NCI-H1930 (cell line): Measurements from ENCODE around the gene TFPI.
"Not testable (repeated sequence)": the region's sequence is repeated elsewhere in the genome, so short reads cannot be mapped to it uniquely, and the experiment has no call there.

Experiments used
- DNase-seq, 2 experiments: peaks; one replicate each; lab custom pipeline; 2025; lab: John Stamatoyannopoulos, UW

The TFPI gene

GRCh38 chr2:187554011-187554703, at the start of gene TFPI:
TSS of gene TFPI (minus strand) at chr2:187554435. CDS start at chr2:187503768, 50,667 bp downstream.
- no peak for DNase-seq

DNA sequence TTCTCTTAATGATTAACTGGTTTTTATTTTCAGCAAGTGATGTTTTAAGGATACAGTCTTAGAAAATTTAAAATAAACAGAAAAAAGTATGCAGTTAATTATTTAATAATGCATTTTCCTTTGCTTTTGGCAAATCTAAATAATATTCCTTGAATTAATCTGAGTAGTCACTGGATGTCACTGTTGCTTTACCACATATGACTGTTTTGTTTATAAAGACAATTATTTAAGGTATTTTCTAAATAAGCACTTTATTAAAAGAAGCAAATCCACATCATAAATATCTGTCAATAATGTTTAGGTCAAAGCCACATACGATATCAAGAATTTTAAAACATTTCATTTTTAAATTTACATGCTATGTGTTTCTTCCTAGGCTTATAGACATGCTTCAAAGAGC, 40.6 kb upstream of the TFPI start:
- no peak for DNase-seq

GRCh38 chr2:187593697-187594096, 39.5 kb upstream of the TFPI start:
- DNase-seq = no peak

GRCh38 chr2:187593098-187593497, 38.9 kb upstream of the TFPI start:
- no peak for DNase-seq

DNA sequence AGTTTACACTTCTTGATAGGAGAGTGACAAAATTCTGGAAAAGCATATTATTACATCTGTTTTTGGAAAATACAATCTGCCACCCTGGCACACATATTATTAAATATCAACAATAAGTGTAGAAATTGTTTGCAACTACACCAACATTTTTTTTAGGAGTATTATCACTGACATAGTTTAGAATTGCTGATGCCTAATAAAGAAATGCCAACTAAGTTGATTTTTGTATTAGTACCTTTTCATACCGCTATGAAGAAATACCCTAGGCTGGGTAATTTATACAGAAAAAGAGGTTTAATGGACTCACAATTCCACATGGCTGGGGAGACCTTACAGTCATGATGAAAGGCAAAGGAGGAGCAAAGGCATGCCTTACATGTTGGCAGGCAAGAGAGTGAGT, 35.9 kb upstream of the TFPI start:
- no peak for DNase-seq

- no peak for DNase-seq
Measured at GRCh38 chr2:187586011-187586641, 31.9 kb upstream of the TFPI start.

- peak in 1 of 2 experiments; percentile 9 for DNase-seq
Measured at GRCh38 chr2:187581125-187581896, 27.1 kb upstream of the TFPI start.

- no peak for DNase-seq
Measured at GRCh38 chr2:187580462-187581124, 26.4 kb upstream of the TFPI start.

- no peak for DNase-seq
Measured at GRCh38 chr2:187577310-187577709, 23.1 kb upstream of the TFPI start.

DNA sequence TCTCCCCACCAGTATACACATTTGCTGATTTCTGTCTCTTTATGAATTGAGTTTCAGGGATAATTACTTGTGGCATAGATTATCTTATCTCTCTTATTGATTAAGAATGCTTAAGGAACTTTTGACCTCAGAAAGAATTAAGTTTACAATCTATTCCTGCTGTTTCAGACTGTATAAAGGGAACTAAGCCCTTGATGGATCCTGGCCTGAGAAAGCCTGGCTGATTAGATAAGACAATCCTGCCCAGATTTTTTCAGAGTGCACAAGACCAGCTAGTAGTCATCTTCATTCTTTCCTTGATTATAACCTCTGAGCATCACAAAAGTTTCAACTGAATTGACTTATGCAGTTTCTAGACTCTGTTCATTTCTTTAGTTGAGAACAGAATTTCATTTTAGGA, 22.7 kb upstream of the TFPI start:
- no peak for DNase-seq

DNA sequence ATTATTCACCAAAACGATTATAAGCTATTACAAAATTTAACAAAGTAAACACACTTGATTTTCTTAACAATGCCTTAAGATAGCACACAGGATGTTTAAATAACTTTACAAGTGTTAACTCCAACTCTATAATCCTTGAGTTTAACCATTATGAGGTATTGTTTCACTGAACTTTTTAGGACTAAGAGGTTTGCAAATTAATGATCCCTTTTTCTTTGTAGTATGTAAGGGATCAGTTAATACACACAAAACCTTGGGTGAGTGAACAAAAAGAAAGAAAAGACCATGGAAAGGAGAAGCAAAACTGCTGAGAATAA, 21.5 kb upstream of the TFPI start:
- DNase-seq = no peak

DNA sequence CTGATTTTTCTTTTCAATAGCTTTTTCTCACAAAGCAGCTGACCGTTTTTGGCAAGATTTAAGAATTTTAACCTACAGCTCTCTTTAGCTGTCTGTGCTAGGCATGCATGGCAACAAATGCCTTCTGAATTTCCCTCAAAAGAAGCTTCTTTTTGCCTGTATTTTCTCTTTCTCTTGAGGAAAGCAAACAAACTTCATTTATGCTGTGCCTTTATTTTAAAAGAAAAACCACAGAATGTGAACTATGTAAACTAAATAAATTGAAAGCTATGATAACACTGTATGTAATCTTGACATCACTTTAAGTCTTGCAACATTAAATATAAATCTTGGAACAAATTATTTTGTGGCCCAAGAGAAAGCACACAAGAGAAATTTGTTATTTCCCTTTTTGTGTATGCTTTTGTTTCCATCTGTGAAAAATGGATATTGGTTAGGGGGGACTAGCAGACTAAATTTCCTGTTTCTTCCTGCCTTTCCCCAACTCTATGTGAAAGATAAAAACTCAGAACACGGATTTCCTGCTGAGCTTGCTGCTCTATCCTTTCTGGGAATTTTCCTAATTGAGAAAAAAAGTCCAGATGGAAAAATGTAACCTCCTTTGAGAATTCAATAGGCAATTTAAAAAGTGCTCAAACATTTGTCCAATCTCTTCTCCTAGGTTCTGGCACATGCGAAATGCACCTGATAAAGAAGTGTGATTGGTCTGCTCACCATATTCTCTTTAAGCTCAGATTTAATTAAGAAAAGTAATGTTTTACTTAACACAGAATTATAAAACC, 20.9 kb upstream of the TFPI start:
- DNase-seq = no peak

DNA sequence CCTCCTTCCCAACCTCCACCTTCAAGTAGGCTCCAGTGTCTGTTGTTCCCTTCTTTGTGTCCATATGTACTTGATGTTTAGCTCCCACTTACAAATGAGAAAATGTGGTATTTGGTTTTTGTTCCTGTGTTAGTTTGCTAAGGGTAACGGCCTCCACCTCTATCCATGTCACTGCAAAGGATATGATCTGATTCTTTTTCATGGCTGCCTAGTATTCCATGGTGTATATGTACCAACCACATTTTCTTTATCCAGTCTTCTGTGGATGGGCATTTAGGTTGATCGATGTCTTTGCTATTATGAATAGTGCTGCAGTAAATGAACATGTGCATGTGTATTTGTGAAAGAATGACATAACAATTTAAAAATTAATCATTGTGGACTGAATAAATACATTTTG, 19.5 kb upstream of the TFPI start:
- DNase-seq = no peak

- DNase-seq = not testable (repeated sequence)
Measured at GRCh38 chr2:187571996-187572395, 17.8 kb upstream of the TFPI start.

DNA sequence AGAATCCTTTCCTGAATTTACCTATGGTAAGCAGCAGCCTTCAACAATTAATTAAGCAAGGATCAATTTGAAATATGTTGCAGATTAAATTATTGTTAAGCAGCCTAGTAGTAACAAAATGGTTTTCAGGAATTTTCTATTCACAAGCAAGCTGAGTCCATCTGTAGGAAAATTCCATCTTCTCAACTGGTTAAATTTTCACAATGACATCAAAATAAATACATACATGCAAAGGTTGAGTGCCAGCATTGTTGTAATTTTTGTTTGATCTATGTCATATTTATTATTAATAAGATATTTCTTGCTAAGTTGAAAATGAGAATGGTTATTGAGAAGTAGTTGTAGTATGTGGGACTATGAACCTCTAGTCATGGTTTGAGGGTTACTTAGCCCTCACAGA, 15.3 kb upstream of the TFPI start:
- no peak for DNase-seq

DNA sequence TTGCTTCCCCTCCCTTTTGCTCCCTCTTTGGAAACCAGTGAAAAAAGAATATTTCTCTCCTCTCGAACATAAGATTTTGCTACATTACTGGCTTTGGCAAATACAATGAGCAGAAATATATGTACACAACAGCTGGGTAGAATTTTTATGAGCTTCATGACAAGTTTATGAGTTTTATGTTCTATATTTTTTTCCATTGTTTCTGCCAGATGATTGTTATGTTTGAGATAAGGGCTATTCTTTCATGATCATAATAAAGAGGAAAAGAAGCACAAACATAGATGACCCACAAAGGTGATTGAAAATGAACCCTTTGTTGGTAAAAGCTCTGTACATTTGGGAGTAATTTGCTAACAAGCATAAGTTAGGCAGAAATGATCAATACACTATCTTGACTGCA, 14.8 kb upstream of the TFPI start:
- DNase-seq = no peak

GRCh38 chr2:187567126-187567525, 12.9 kb upstream of the TFPI start:
- DNase-seq = no peak

DNA sequence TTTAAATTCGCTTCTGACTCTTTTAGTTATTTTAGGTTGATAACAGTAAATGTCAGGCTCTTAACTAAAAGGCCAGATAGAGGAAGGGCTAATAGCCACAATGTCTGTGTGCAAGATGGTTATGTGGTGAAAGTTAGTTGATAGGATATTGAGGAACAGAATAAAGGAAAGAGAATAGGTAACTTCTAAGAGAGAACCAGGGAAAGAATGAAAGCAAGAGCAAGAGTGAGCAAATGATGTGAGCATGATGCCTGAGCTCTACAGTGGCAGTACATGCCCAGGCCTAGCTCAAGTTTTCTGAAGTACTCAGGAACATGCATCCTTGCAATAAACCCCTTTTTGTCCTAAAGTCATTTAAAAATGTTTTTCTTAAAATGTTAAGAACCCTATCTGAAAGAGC, 12.5 kb upstream of the TFPI start:
- no peak for DNase-seq

GRCh38 chr2:187566266-187566665, 12.0 kb upstream of the TFPI start:
- no peak for DNase-seq

GRCh38 chr2:187565618-187566017, 11.4 kb upstream of the TFPI start:
- not testable (repeated sequence) for DNase-seq

DNA sequence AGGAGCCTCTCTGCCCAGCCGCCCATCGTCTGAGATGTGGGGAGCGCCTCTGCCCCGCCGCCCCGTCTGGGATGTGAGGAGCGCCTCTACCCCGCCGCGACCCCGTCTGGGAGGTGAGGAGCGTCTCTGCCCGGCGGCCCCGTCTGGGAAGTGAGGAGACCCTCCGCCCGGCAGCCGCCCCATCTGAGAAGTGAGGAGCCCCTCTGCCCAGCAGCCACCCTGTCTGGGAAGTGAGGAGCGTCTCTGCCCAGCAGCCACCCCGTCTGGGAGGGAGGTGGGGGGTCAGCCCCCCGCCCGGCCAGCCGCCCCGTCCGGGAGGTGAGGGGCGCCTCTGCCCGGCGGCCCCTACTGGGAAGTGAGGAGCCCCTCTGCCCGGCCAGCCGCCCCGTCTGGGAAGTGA, 2.3 kb upstream of the TFPI start:
- not testable (repeated sequence) for DNase-seq

DNA sequence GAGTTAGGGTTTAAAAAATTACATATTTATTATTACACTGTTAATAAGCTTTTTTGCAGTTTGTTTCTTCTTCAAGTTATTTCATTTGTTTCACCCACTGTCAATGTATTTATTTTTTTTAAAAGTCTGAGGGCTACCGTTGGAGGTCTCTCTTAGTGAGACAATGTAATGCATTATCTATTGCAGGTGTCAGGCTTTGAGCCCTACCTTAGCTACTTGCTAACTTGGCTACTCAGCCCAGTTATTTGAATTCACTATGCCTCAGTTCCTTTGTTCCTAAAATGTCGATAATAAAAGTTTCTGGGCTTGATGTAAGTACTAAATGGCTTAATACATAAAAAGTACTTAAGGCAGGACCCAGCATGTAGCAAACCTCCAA, 458 bp upstream of the TFPI start:
- DNase-seq = no peak
